Liver (tissue), 9 donors: ENCODE results near the gene CNST. TPM values are rescaled to one million over a fixed set of nuclear protein-coding genes. Genes with fewer than 3 reads are reported as not detected.
"Not testable (repeated sequence)": the region's sequence is repeated elsewhere in the genome, so short reads cannot be mapped to it uniquely, and the experiment has no call there.

Experiments used
- DNase-seq: peaks from one replicate; pipeline ENCODE4 v3.0.0-alpha.2; 2017; ENCODE audit warnings: low spot score
- H3K27ac ChIP-seq, 2 donors: one replicate each; pipeline ENCODE4 v1.7.0; 2013; ENCODE audit warnings: inconsistent platforms in 2 of 2, low read length in 2 of 2, control low read depth in 1 of 2, low read depth in 1 of 2, mild to moderate bottlenecking in 1 of 2
- H3K27me3 ChIP-seq, 4 donors: one replicate each; pipeline versions ENCODE4 v1.6.1 to v1.7.0; 2013; ENCODE audit warnings: low read length in 3 of 4, inconsistent platforms in 1 of 4, mild to moderate bottlenecking in 1 of 4, moderate library complexity in 1 of 4; ENCODE audit not compliant: control insufficient read depth in 4 of 4, insufficient read depth in 4 of 4
- H3K36me3 ChIP-seq, 4 donors: one replicate each; pipeline versions ENCODE4 v1.6.1 to v1.7.0; 2013; ENCODE audit warnings: low read length in 3 of 4, mild to moderate bottlenecking in 3 of 4, low read depth in 1 of 4, moderate library complexity in 1 of 4; ENCODE audit not compliant: control insufficient read depth in 4 of 4, insufficient read depth in 3 of 4
- H3K4me1 ChIP-seq, 4 donors: one replicate each; pipeline versions ENCODE4 v1.6.1 to v1.7.0; 2013; ENCODE audit warnings: low read length in 3 of 4, mild to moderate bottlenecking in 3 of 4, moderate library complexity in 1 of 4; ENCODE audit not compliant: control insufficient read depth in 4 of 4, insufficient read depth in 4 of 4
- H3K4me3 ChIP-seq, 3 donors: one replicate each; pipeline versions ENCODE4 v1.6.1 to v1.7.0; 2013; ENCODE audit warnings: low read length in 3 of 3, control low read depth in 1 of 3, low read depth in 1 of 3, mild to moderate bottlenecking in 1 of 3
- H3K9ac ChIP-seq, 2 donors: one replicate each; pipeline ENCODE4 v1.7.0; 2013; ENCODE audit warnings: low read length in 2 of 2, mild to moderate bottlenecking in 2 of 2, moderate library complexity in 2 of 2, control low read depth in 1 of 2, low read depth in 1 of 2
- H3K9me3 ChIP-seq, 4 donors: one replicate each; pipeline versions ENCODE4 v1.6.1 to v1.7.0; 2013; ENCODE audit warnings: low read length in 3 of 4; ENCODE audit not compliant: control insufficient read depth in 4 of 4
- ATF3 ChIP-seq: IDR thresholded peaks from 2 replicates; pipeline ENCODE4 v1.6.1; 2016; ENCODE audit warnings: antibody characterized with exemption
- CTCF ChIP-seq: fragments of 150-350 bp; IDR thresholded peaks from 2 replicates; pipeline ENCODE4 v1.5.1; 2017; ENCODE audit warnings: improper control_type of control experiment, low read depth, low read length; ENCODE audit not compliant: missing input control
- EGR1 ChIP-seq, 2 donors: IDR thresholded peaks; 2 replicates each; pipeline ENCODE4 v1.6.1; 2016 to 2018; ENCODE audit warnings: antibody characterized with exemption in 2 of 2, low read depth in 2 of 2
- FOXA1 ChIP-seq: IDR thresholded peaks from 2 replicates; pipeline ENCODE4 v1.6.1; 2016; ENCODE audit warnings: antibody characterized with exemption
- FOXA2 ChIP-seq: IDR thresholded peaks from 2 replicates; pipeline ENCODE4 v1.6.1; 2016; ENCODE audit warnings: antibody characterized with exemption
- GABPA ChIP-seq, 2 donors: IDR thresholded peaks in 1 of 2; conservative IDR thresholded peaks in 1 of 2; 2 replicates each; pipeline ENCODE4 v1.6.1; 2016; ENCODE audit warnings: antibody characterized with exemption in 2 of 2, mild to moderate bottlenecking in 1 of 2, moderate library complexity in 1 of 2
- HNF4A ChIP-seq, 2 donors: conservative IDR thresholded peaks; 2 replicates each; pipeline ENCODE4 v1.6.1; 2016; ENCODE audit warnings: antibody characterized with exemption in 2 of 2, mild to moderate bottlenecking in 2 of 2
- JUND ChIP-seq, 2 donors: IDR thresholded peaks; 2 replicates each; pipeline ENCODE4 v1.6.1; 2016; ENCODE audit warnings: antibody characterized with exemption in 2 of 2
- MAX ChIP-seq: IDR thresholded peaks from 2 replicates; pipeline ENCODE4 v1.6.1; 2016; ENCODE audit warnings: antibody characterized with exemption
- RAD21 ChIP-seq, 2 donors: IDR thresholded peaks; 2 replicates each; pipeline ENCODE4 v1.6.1; 2016; ENCODE audit warnings: antibody characterized with exemption in 2 of 2, mild to moderate bottlenecking in 2 of 2
- REST ChIP-seq: IDR thresholded peaks from 2 replicates; pipeline ENCODE4 v1.6.1; 2016; ENCODE audit warnings: antibody characterized with exemption, mild to moderate bottlenecking
- RXRA ChIP-seq, 2 donors: IDR thresholded peaks; 2 replicates each; pipeline ENCODE4 v1.6.1; 2017 to 2018; ENCODE audit warnings: antibody characterized with exemption in 2 of 2, mild to moderate bottlenecking in 1 of 2
- SP1 ChIP-seq: IDR thresholded peaks from 2 replicates; pipeline ENCODE4 v1.6.1; 2018; ENCODE audit warnings: antibody characterized with exemption, mild to moderate bottlenecking
- TAF1 ChIP-seq: conservative IDR thresholded peaks from 2 replicates; pipeline ENCODE4 v1.6.1; 2016; ENCODE audit warnings: antibody characterized with exemption, mild to moderate bottlenecking
- YY1 ChIP-seq: IDR thresholded peaks from 2 replicates; pipeline ENCODE4 v1.6.1; 2016; ENCODE audit warnings: antibody characterized with exemption, mild to moderate bottlenecking
- WGBS: extraction: QIAGEN DNeasy Blood & Tissue Kit; methylation state at CpG from one replicate; pipeline ENCODE4 v1.1.7; 2013; 5-methylcytosine and 5-hydroxymethylcytosine counted together
- polyA plus RNA-seq, 2 donors: library from polyadenylated mRNA; stranded (reverse) in 1 of 2; unstranded in 1 of 2; fragments of 200-250 nt in 1 of 2; fragments of >200 nt in 1 of 2; fragmentation: Nextera tagmentation in 1 of 2; extraction: Ambion mirVana in 1 of 2; gene quantifications; one replicate each; pipeline versions ENCODE4 v1.2.1 to v1.2.3, GENCODE V29; 2013 to 2015
- total RNA-seq, 2 donors: library from RNA; depleted of rRNA; stranded (reverse); fragments of >200 nt; gene quantifications; one replicate each; pipeline ENCODE4 v1.2.3, GENCODE V29; 2014
- donor health status: healthy.
- donor health status: healthy.
- donor health status: healthy.
- donor health status: healthy.
- donor health status: healthy.

Gene CNST
- total and polyA plus RNA-seq, 4 donors = 6.1 to 36.3 (median 12.1) TPM

- TF ChIP-seq MAX (no peak), FOXA2 (no peak), RXRA (IDR thresholded peaks at IDR 0.05) (no peak), EGR1 (IDR thresholded peaks at IDR 0.05; ENCODE audit: low read depth in 2 of 2) (no peak)
These were observed 123.8 kb downstream of the CNST start (continued) for GRCh38 chr1:246690100-246690499.

GRCh38 chr1:246691622-246692495 is 125.6 kb downstream of the CNST start:
- Histone ChIP-seq H3K9me3 (no peaks in the 10 kb centered on the region), H3K4me3 (no peak overlapping the region), H3K27ac (no peak overlapping the region), H3K4me1 (peaks cover 0 to 15% (median 6%) of the 10 kb centered on the region in 4 donors), H3K9ac (no peak overlapping the region), H3K27me3 (no peaks in the 10 kb centered on the region), H3K36me3 (no peaks in the 10 kb centered on the region)
- DNase-seq = no peak
- no peak for TF ChIP-seq MAX
- no peak for TF ChIP-seq FOXA2
- no peak for TF ChIP-seq RXRA (IDR thresholded peaks at IDR 0.05)
- WGBS = 81% methylated on average over 15 of the region's 15 CpGs

GRCh38 chr1:246694213-246694895 is 128.1 kb downstream of the CNST start:
- DNase-seq, H3K9me3 ChIP-seq, H3K27me3 ChIP-seq, H3K36me3 ChIP-seq, H3K4me3 ChIP-seq, H3K27ac ChIP-seq, H3K9ac ChIP-seq: not testable (repeated sequence)
- TF ChIP-seq HNF4A (conservative IDR thresholded peaks at IDR 0.05) = peak; percentile 14 to 25
- 92% methylated on average over 10 of the region's 10 CpGs for WGBS
- peaks cover 0 to 16% (median 8%) of the 10 kb centered on the region in 4 donors for H3K4me1 ChIP-seq

- no peaks in the 10 kb centered on the region for H3K36me3 ChIP-seq
- H3K27ac ChIP-seq = no peak overlapping the region
- H3K9ac ChIP-seq = no peak overlapping the region
- peaks cover 0 to 11% (median 4%) of the 10 kb centered on the region in 4 donors for H3K4me1 ChIP-seq
- no peaks in the 10 kb centered on the region for H3K27me3 ChIP-seq
- WGBS = 88% methylated on average over 3 of the region's 3 CpGs
- DNase-seq = no peak
- no peaks in the 10 kb centered on the region for H3K9me3 ChIP-seq
- H3K4me3 ChIP-seq = no peak overlapping the region
- TF ChIP-seq YY1 (no peak), FOXA1 (no peak), MAX (no peak), RXRA (IDR thresholded peaks at IDR 0.05) (no peak), REST (no peak), FOXA2 (no peak), ATF3 (no peak), JUND (IDR thresholded peaks at IDR 0.05) (no peak), RAD21 (IDR thresholded peaks at IDR 0.05) (no peak), GABPA (IDR thresholded peaks at IDR 0.05 in 1 of 2, conservative IDR thresholded peaks at IDR 0.05 in 1 of 2) (no peak), TAF1 (no peak), CTCF (no peak), SP1 (no peak), EGR1 (IDR thresholded peaks at IDR 0.05; ENCODE audit: low read depth in 2 of 2) (no peak)
These were observed 128.9 kb downstream of the CNST start for GRCh38 chr1:246695136-246695535.
